ENCODE results near the gene PTHLH. TPM values are rescaled to one million over a fixed set of nuclear protein-coding genes. Genes with fewer than 3 reads are reported as not detected.

Gene PTHLH
- total RNA-seq, 1 experiment from 2014 or later, result 0.35 TPM

DNA sequence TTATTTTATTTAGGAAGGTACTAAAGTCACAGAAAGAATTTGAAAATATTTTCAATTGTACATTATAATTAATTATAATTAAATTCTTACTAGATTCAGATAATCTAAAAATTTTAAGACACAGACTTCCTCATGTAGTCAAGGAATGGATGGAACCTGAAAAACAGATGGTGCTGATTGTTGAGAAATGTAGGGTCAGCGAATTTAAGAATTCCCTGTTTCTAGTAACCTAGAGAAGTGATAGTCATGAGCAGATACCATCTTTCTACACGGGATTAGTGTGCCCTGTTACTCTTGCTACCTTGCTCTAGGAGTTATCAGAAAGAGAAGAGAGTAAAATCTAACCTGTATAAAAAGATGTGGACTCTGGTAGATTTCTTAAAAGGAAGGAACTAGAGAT lies 37.5 kb upstream of the PTHLH start:
- Mint-ChIP-seq H3K27ac (no peak overlapping the region), H3K36me3 (ENCODE audit: insufficient read depth in 1 of 3, low read depth in 3 of 3) (no peaks in the 10 kb centered on the region), H3K4me1 (no peaks in the 10 kb centered on the region), H3K4me3 (no peak overlapping the region), H3K27me3 (ENCODE audit: low read depth) (no peaks in the 10 kb centered on the region; the same call in 1 of the 2 replicates), H3K9me3 (peaks cover 0 to 3% of the 10 kb centered on the region in 2 experiments; a peak in 2 of 5 replicates)
- Histone ChIP-seq H3T11ph (ENCODE audit: low read length) (no peak overlapping the region), H3K27ac (ENCODE audit: insufficient read length, low read depth, low read length) (no peak overlapping the region), H3K79me1 (ENCODE audit: insufficient read depth, low read depth, low read length, poor library complexity, severe bottlenecking) (no peaks in the 10 kb centered on the region), H2BK12ac (ENCODE audit: insufficient read length, low read depth, low read length) (no peak overlapping the region), H3K56ac (ENCODE audit: insufficient read length, low read depth, low read length) (no peak overlapping the region), H3K9me3 (ENCODE audit: control insufficient read depth, low read depth, low read length) (no peaks in the 10 kb centered on the region), H2AK5ac (ENCODE audit: insufficient read length, low read length) (no peak overlapping the region), H3K79me2 (ENCODE audit: insufficient read depth, low read length) (no peaks in the 10 kb centered on the region), H4K8ac (replicated peaks; ENCODE audit: insufficient read length, low read depth, low read length) (no peak overlapping the region), H4K5ac (ENCODE audit: insufficient read length, low read depth, low read length) (no peak overlapping the region), H3K23me2 (ENCODE audit: insufficient read length, low read depth, low read length, poor library complexity, severe bottlenecking) (no peaks in the 10 kb centered on the region), H2BK20ac (ENCODE audit: low read depth, low read length, poor library complexity, severe bottlenecking) (no peak overlapping the region), H3K18ac (ENCODE audit: insufficient read length, low read depth, low read length) (no peak overlapping the region), H4K91ac (ENCODE audit: insufficient read length, low read depth, low read length) (no peak overlapping the region), H3K9ac (ENCODE audit: extremely low read depth, insufficient read length, low read length) (no peak overlapping the region), H3K4ac (ENCODE audit: low read depth, low read length) (no peak overlapping the region), H2AFZ (ENCODE audit: low read length) (no peak overlapping the region), H3K27me3 (ENCODE audit: insufficient read depth, low read length) (no peaks in the 10 kb centered on the region), H3K14ac (ENCODE audit: insufficient read depth, low read length) (no peak overlapping the region), H4K20me1 (ENCODE audit: control insufficient read depth, insufficient read depth, insufficient read length) (no peaks in the 10 kb centered on the region), H2BK120ac (ENCODE audit: low read depth, low read length, poor library complexity, severe bottlenecking) (no peak overlapping the region), H3K4me1 (ENCODE audit: insufficient read depth, low read length) (no peaks in the 10 kb centered on the region), H3K23ac (ENCODE audit: insufficient read length, low read depth, low read length) (no peak overlapping the region), H3K4me2 (ENCODE audit: insufficient read depth, insufficient read length, low read length) (no peak overlapping the region), H2BK15ac (ENCODE audit: low read depth, low read length) (no peak overlapping the region), H2BK5ac (ENCODE audit: insufficient read length, low read length) (no peak overlapping the region)
- TF ChIP-seq CTCF (conservative IDR thresholded peaks at IDR 0.05), result no peak
- no CpG with 5 or more reads among the region's 2 CpGs for WGBS (ENCODE audit: extremely low coverage, insufficient read length, low lambda C conversion rate)
- DNase-seq, result no peak

All from H9 (cell line).